A549 (cell line): Measurements from ENCODE around the gene IRX2. TPM values are rescaled to one million over a fixed set of nuclear protein-coding genes. Genes with fewer than 3 reads are reported as not detected.

ENCODE experiments used
- ATAC-seq, 2 experiments: fragments of 200-7000 bp in 1 of 2; fragments of >200 bp in 1 of 2; cut with Nextera tagmentation in 1 of 2; cut with Tn5 transposase in 1 of 2; 3 replicates each; pipeline versions ENCODE4 v1.8.0 to v1.9.1; 2018 to 2020; ENCODE audit warnings: mild to moderate bottlenecking in 1 of 2, moderate library complexity in 1 of 2
- CTCF ChIA-PET: fragments of 300-600 bp; sonication (Branson Sonifier 250); formaldehyde crosslinking; extraction: SDS; loops from one replicate; lab custom pipeline; 2021; ENCODE audit warnings: antibody characterized with exemption, inconsistent platforms; lab: Yijun Ruan, JAX
- POLR2A ChIA-PET: fragments of 350-600 bp; formaldehyde crosslinking; extraction: SDS; loops from one replicate; lab custom pipeline; 2021; ENCODE audit warnings: antibody characterized with exemption, inconsistent platforms; lab: Yijun Ruan, JAX
- DNase-seq, 2 experiments: peaks; one replicate each; pipeline versions ENCODE4 v3.0.0 to v3.0.0-alpha.2; 2011 to 2016; ENCODE audit warnings: low read depth in 1 of 2, low spot score in 1 of 2
- FAIRE-seq: peaks from 2 replicates; lab custom pipeline; 2011; peaks lifted over from hg19 to GRCh38; lab: Jason Lieb, UNC
- H3K27ac ChIP-seq, 2 experiments: fragments of >200 bp; sonication (Bioruptor Twin); formaldehyde crosslinking; 3 replicates each; pipeline ENCODE4 v1.5.1; 2016 to 2017
- H3K4me1 ChIP-seq: fragments of >200 bp; sonication (Bioruptor Twin); formaldehyde crosslinking; 3 replicates; pipeline ENCODE4 v1.6.1; 2016
- H3K4me2 ChIP-seq: fragments of >200 bp; sonication (Bioruptor Twin); formaldehyde crosslinking; 3 replicates; pipeline ENCODE4 v1.6.1; 2016
- H3K4me3 ChIP-seq: fragments of >200 bp; sonication (Bioruptor Twin); formaldehyde crosslinking; 3 replicates; pipeline ENCODE4 v1.5.1; 2016
- H3K9me3 ChIP-seq: fragments of >200 bp; sonication (Bioruptor Twin); formaldehyde crosslinking; 3 replicates; pipeline ENCODE4 v1.6.1; 2016
- BHLHE40 ChIP-seq: IDR thresholded peaks from 2 replicates; pipeline ENCODE4 v1.6.1; 2012; ENCODE audit warnings: low read depth, low read length, inconsistent platforms
- CBX2 ChIP-seq: fragments of 200-600 bp; sonication (generic); IDR thresholded peaks from 2 replicates; pipeline ENCODE4 v1.6.1; 2016; ENCODE audit warnings: low read depth, mild to moderate bottlenecking, borderline replicate concordance
- CEBPB ChIP-seq, 2 experiments: fragments of >200 bp in 1 of 2; sonication (Bioruptor Twin) in 1 of 2; formaldehyde crosslinking in 1 of 2; IDR thresholded peaks; 2 replicates each; pipeline ENCODE4 v1.6.1; 2012 to 2016
- CHD2 ChIP-seq: fragments of 150-350 bp; IDR thresholded peaks from 2 replicates; pipeline ENCODE4 v1.6.1; 2014; ENCODE audit warnings: low read length; ENCODE audit not compliant: partially characterized antibody
- CHD4 ChIP-seq: fragments of 200-600 bp; sonication (generic); IDR thresholded peaks from 2 replicates; pipeline ENCODE4 v1.6.1; 2016; ENCODE audit warnings: antibody characterized with exemption, mild to moderate bottlenecking, borderline replicate concordance
- EHF ChIP-seq: fragments of 250-450 bp; sonication (Bioruptor Pico); IDR thresholded peaks from 2 replicates; pipeline ENCODE4 v1.5.0; 2020; ENCODE audit warnings: mild to moderate bottlenecking
- EHMT2 ChIP-seq: fragments of 200-600 bp; sonication (generic); IDR thresholded peaks from 2 replicates; pipeline ENCODE4 v1.6.1; 2016; ENCODE audit warnings: antibody characterized with exemption, low read depth, mild to moderate bottlenecking, moderate library complexity
- FOSB ChIP-seq: fragments of 250-450 bp; sonication (Bioruptor Pico); IDR thresholded peaks from 2 replicates; pipeline ENCODE4 v1.5.0; 2020; ENCODE audit warnings: mild to moderate bottlenecking, moderate library complexity
- FOXS1 ChIP-seq: fragments of 250-450 bp; sonication (Bioruptor Pico); IDR thresholded peaks from 2 replicates; pipeline ENCODE4 v1.5.0; 2020; ENCODE audit warnings: mild to moderate bottlenecking, moderate library complexity
- GATA3 ChIP-seq: IDR thresholded peaks from 2 replicates; pipeline ENCODE4 v1.6.1; 2012; ENCODE audit warnings: borderline replicate concordance
- HDAC2 ChIP-seq: fragments of 200-600 bp; sonication (generic); IDR thresholded peaks from 2 replicates; pipeline ENCODE4 v1.6.1; 2016
- HEYL ChIP-seq: fragments of 250-450 bp; sonication (Bioruptor Pico); IDR thresholded peaks from 2 replicates; pipeline ENCODE4 v1.8.0; 2021; ENCODE audit warnings: mild to moderate bottlenecking, moderate library complexity
- HOXB5 ChIP-seq: fragments of 250-450 bp; sonication (Bioruptor Pico); IDR thresholded peaks from 2 replicates; pipeline ENCODE4 v1.5.0; 2020; ENCODE audit warnings: mild to moderate bottlenecking, moderate library complexity
- NFE2L2 ChIP-seq: fragments of 150-350 bp; conservative IDR thresholded peaks from 2 replicates; pipeline ENCODE4 v1.6.1; 2014; ENCODE audit warnings: low read length
- PHF8 ChIP-seq: fragments of 200-600 bp; sonication (generic); IDR thresholded peaks from 2 replicates; pipeline ENCODE4 v1.6.1; 2016; ENCODE audit warnings: low read depth, mild to moderate bottlenecking, antibody characterized with exemption, moderate library complexity, borderline replicate concordance
- RAD21 ChIP-seq, 2 experiments: fragments of >200 bp in 1 of 2; sonication (Bioruptor Twin) in 1 of 2; formaldehyde crosslinking in 1 of 2; IDR thresholded peaks in 1 of 2; conservative IDR thresholded peaks in 1 of 2; 2 replicates in 1 of 2; 3 replicates in 1 of 2; pipeline ENCODE4 v1.6.1; 2012 to 2018; ENCODE audit warnings: inconsistent platforms in 1 of 2
- RARB ChIP-seq: fragments of 250-450 bp; sonication (Bioruptor Pico); IDR thresholded peaks from 2 replicates; pipeline ENCODE4 v1.8.0; 2021; ENCODE audit warnings: mild to moderate bottlenecking, moderate library complexity
- RFX5 ChIP-seq: fragments of 450-650 bp; IDR thresholded peaks from 2 replicates; pipeline ENCODE4 v1.7.1; 2014; ENCODE audit warnings: antibody characterized with exemption, mild to moderate bottlenecking, moderate library complexity
- ZSCAN20 ChIP-seq: fragments of 250-450 bp; sonication (Bioruptor Pico); IDR thresholded peaks from 2 replicates; pipeline ENCODE4 v1.8.0; 2022; ENCODE audit warnings: mild to moderate bottlenecking, moderate library complexity
- WGBS: methylation state at CpG from one replicate; pipeline ENCODE4 v1.1.6; 2017; ENCODE audit errors: missing lambda C conversion rate; 5-methylcytosine and 5-hydroxymethylcytosine counted together
- polyA plus RNA-seq, 4 experiments: library from polyadenylated mRNA; depleted of rRNA in 3 of 4; stranded (reverse); fragments of >200 nt; fragmentation: RNase III in 1 of 4; extraction: RNeasy Plus Mini Kit Qiagen cat#74134 plus additional on column Dnase treatment in 1 of 4; gene quantifications; 2 replicates in 3 of 4; 3 replicates in 1 of 4; pipeline ENCODE4 v1.2.3, GENCODE V29; 2011 to 2017
- TF ChIP-seq, protein P1 (sequence below): fragments of 250-450 bp; sonication (Bioruptor Pico); IDR thresholded peaks from 2 replicates; pipeline ENCODE4 v1.5.0; 2020; ENCODE audit warnings: low read depth, mild to moderate bottlenecking, moderate library complexity
- TF ChIP-seq, protein P2 (sequence below): fragments of 150-350 bp; IDR thresholded peaks from 2 replicates; pipeline ENCODE4 v1.6.1; 2014; ENCODE audit warnings: low read depth, mild to moderate bottlenecking, low read length
- TF ChIP-seq, protein P3 (sequence below): fragments of 250-450 bp; sonication (Bioruptor Pico); IDR thresholded peaks from 2 replicates; pipeline ENCODE4 v1.5.0; 2021; ENCODE audit warnings: mild to moderate bottlenecking, moderate library complexity, borderline replicate concordance
- TF ChIP-seq, protein P4 (sequence below): IDR thresholded peaks from 2 replicates; pipeline ENCODE4 v1.6.1; 2012; ENCODE audit warnings: low read depth, borderline replicate concordance
- TF ChIP-seq, protein P5 (sequence below): IDR thresholded peaks from 2 replicates; pipeline ENCODE4 v1.6.1; 2012
- TF ChIP-seq, protein P6 (sequence below): fragments of >200 bp; sonication (Bioruptor Twin); formaldehyde crosslinking; IDR thresholded peaks from 3 replicates; pipeline ENCODE4 v1.6.1; 2016
- TF ChIP-seq, protein P7 (sequence below): fragments of 450-650 bp; IDR thresholded peaks from 2 replicates; pipeline ENCODE4 v1.6.1; 2014; ENCODE audit warnings: antibody characterized with exemption

The IRX2 gene
- polyA plus RNA-seq, 2 of the 4 experiments (the other 2 are of a cell fraction) = 0.30 to 0.67 TPM

DNA sequence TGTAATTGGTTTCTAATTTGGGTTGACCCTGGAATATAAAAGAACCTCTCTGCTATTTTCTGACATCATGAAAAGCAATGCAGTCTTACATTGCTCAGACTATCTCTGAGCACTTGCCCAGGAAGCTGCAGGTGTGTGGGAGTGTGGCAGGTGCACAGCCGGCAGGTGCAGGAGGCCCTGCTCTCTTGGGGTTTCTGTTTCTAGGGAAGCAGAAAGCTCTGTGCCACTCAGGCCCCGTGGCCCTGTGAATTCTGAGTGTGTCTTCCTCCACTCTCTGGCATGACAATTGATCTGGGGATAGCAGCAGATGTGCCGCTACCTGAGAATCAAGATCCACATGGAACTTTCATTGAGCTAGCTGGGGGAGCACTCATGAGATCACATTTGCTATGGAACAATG is 45.7 kb upstream of the IRX2 start:
- POLR2A ChIA-PET = no interaction called here
- DNase-seq = no peak

DNA sequence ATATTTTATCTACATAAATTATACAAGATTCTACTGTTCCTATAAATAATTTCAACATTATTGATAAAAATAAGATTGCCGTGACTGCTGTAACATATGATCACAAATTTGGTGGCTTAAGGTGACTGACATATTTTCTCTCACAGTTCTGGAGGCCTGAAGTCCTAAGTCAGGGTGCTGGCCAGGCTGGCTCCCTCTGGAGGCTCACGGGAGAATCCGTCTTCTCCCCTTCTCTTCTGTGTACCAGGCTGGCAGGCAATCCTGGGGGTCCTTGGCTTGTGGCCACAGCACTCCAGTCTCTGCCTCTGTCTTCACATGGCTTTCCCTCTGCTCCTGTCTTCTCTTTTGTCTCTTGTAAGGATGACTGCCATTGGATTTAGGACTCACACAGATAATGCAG is 31.7 kb upstream of the IRX2 start:
- POLR2A ChIA-PET = no interaction called here
- CTCF ChIA-PET = no interaction called here
- FAIRE-seq (no peak), ATAC-seq (0 out of 6 replicates have a peak, but pooled peaks of 1 of the 2 experiments have one; percentile 38), DNase-seq (no peak)
- Histone ChIP-seq H3K4me1 (no peaks in the 10 kb centered on the region), H3K4me2 (no peak overlapping the region), H3K9me3 (no peaks in the 10 kb centered on the region), H3K4me3 (no peak overlapping the region), H3K27ac (no peak overlapping the region)
- 0% methylated on average over 3 of the region's 3 CpGs for WGBS
- no peak for TF ChIP-seq HOXB5 (CRISPR knock-in tag)
- TF ChIP-seq CEBPB (IDR thresholded peaks at IDR 0.05) = no peak
- TF ChIP-seq, protein P1, sequence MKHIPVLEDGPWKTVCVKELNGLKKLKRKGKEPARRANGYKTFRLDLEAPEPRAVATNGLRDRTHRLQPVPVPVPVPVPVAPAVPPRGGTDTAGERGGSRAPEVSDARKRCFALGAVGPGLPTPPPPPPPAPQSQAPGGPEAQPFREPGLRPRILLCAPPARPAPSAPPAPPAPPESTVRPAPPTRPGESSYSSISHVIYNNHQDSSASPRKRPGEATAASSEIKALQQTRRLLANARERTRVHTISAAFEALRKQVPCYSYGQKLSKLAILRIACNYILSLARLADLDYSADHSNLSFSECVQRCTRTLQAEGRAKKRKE (CRISPR knock-in tag) = no peak
- TF ChIP-seq CBX2 = no peak
- TF ChIP-seq RARB = no peak
- no peak for TF ChIP-seq GATA3
- TF ChIP-seq CHD2 = no peak
- TF ChIP-seq NFE2L2 = no peak
- no peak for TF ChIP-seq RAD21 (conservative IDR thresholded peaks at IDR 0.05 in 1 of 2, IDR thresholded peaks at IDR 0.05 in 1 of 2)
- TF ChIP-seq FOXS1 = no peak
- TF ChIP-seq, protein P2, sequence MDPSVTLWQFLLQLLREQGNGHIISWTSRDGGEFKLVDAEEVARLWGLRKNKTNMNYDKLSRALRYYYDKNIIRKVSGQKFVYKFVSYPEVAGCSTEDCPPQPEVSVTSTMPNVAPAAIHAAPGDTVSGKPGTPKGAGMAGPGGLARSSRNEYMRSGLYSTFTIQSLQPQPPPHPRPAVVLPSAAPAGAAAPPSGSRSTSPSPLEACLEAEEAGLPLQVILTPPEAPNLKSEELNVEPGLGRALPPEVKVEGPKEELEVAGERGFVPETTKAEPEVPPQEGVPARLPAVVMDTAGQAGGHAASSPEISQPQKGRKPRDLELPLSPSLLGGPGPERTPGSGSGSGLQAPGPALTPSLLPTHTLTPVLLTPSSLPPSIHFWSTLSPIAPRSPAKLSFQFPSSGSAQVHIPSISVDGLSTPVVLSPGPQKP = no peak
- TF ChIP-seq HEYL (CRISPR knock-in tag) = no peak
- TF ChIP-seq FOSB (CRISPR knock-in tag) = no peak

More for the DNA sequence above, 45.7 kb upstream of the IRX2 start:
- WGBS = 17% methylated on average over 3 of the region's 3 CpGs
- no peaks in the 10 kb centered on the region for H3K9me3 ChIP-seq
- CTCF ChIA-PET = no interaction called here
- H3K4me1 ChIP-seq = no peaks in the 10 kb centered on the region
- H3K27ac ChIP-seq = no peak overlapping the region
- ATAC-seq (no peak), FAIRE-seq (no peak)
- no peak overlapping the region for H3K4me3 ChIP-seq
- TF ChIP-seq PHF8 (no peak), CEBPB (IDR thresholded peaks at IDR 0.05) (no peak), CHD2 (no peak), RFX5 (no peak), EHF (no peak), EHMT2 (no peak), HDAC2 (no peak), CBX2 (no peak), BHLHE40 (no peak), CHD4 (no peak), ZSCAN20 (no peak)
- TF ChIP-seq, protein P3, sequence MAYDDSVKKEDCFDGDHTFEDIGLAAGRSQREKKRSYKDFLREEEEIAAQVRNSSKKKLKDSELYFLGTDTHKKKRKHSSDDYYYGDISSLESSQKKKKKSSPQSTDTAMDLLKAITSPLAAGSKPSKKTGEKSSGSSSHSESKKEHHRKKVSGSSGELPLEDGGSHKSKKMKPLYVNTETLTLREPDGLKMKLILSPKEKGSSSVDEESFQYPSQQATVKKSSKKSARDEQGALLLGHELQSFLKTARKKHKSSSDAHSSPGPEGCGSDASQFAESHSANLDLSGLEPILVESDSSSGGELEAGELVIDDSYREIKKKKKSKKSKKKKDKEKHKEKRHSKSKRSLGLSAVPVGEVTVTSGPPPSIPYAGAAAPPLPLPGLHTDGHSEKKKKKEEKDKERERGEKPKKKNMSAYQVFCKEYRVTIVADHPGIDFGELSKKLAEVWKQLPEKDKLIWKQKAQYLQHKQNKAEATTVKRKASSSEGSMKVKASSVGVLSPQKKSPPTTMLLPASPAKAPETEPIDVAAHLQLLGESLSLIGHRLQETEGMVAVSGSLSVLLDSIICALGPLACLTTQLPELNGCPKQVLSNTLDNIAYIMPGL (CRISPR knock-in tag) = no peak
- TF ChIP-seq, protein P4, sequence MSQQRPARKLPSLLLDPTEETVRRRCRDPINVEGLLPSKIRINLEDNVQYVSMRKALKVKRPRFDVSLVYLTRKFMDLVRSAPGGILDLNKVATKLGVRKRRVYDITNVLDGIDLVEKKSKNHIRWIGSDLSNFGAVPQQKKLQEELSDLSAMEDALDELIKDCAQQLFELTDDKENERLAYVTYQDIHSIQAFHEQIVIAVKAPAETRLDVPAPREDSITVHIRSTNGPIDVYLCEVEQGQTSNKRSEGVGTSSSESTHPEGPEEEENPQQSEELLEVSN = no peak
- TF ChIP-seq, protein P5, sequence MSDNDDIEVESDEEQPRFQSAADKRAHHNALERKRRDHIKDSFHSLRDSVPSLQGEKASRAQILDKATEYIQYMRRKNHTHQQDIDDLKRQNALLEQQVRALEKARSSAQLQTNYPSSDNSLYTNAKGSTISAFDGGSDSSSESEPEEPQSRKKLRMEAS = no peak
- TF ChIP-seq, protein P6, sequence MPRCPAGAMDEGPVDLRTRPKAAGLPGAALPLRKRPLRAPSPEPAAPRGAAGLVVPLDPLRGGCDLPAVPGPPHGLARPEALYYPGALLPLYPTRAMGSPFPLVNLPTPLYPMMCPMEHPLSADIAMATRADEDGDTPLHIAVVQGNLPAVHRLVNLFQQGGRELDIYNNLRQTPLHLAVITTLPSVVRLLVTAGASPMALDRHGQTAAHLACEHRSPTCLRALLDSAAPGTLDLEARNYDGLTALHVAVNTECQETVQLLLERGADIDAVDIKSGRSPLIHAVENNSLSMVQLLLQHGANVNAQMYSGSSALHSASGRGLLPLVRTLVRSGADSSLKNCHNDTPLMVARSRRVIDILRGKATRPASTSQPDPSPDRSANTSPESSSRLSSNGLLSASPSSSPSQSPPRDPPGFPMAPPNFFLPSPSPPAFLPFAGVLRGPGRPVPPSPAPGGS = no peak
- TF ChIP-seq, protein P7, sequence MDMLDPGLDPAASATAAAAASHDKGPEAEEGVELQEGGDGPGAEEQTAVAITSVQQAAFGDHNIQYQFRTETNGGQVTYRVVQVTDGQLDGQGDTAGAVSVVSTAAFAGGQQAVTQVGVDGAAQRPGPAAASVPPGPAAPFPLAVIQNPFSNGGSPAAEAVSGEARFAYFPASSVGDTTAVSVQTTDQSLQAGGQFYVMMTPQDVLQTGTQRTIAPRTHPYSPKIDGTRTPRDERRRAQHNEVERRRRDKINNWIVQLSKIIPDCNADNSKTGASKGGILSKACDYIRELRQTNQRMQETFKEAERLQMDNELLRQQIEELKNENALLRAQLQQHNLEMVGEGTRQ = no peak
- no peak overlapping the region for H3K4me2 ChIP-seq
